Suppressor macrophage (primary cell): ENCODE data around the gene ULK4.

Source experiments
- DNase-seq, 4 experiments: peaks; one replicate each; pipeline ENCODE4 v3.0.0-alpha.2; 2020 to 2022

The ULK4 gene

GRCh38 chr3:41346698-41347270 is 615.1 kb downstream of the ULK4 start:
- DNase-seq = no peak

DNA sequence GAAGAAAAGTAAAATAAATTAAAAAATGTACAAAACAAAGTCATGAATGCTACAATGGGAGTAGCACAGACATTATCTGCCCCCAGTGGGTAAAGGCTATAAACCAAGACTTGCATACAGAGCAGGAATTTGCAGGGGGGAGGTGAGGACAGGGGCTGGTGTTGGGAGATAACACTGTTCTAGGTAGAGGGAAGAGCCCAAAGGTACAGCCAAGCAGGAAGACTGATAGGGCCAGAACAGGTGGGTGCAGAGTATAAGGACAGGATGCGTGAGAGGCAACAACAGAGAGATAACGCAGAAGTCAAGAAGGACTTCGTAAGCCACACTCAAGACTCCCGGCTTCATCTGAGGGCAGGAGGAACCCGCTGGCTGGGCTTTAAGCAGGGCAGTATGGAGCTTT is 616.1 kb downstream of the ULK4 start:
- DNase-seq = no peak

- no peak for DNase-seq
Observed at GRCh38 chr3:41339758-41340157, 622.1 kb downstream of the ULK4 start.

DNA sequence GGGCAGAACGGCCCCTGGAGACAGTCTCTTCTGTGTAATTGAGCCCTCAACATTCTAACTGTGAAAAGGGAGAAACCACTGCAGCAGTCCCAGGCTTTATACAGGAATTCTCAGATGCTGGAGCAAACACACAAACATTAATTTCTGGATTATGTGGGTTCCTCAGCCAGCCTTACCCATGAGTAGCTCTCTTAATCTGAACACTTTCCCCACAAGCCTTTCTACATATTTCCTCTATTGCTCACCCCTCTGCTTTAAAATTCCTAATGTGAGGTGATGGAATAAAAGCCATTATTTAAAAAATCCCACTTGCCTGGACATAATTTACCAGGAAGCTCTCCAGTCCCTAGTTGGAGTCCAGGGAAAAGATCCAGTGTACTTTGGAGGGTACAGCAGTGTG is 623.6 kb downstream of the ULK4 start:
- DNase-seq = no peak

GRCh38 chr3:41334426-41334825 is 627.5 kb downstream of the ULK4 start:
- DNase-seq = no peak

- no peak for DNase-seq
Observed at GRCh38 chr3:41331041-41331440, 630.9 kb downstream of the ULK4 start.

- no peak for DNase-seq
Observed at GRCh38 chr3:41330465-41330864, 631.4 kb downstream of the ULK4 start.

DNA sequence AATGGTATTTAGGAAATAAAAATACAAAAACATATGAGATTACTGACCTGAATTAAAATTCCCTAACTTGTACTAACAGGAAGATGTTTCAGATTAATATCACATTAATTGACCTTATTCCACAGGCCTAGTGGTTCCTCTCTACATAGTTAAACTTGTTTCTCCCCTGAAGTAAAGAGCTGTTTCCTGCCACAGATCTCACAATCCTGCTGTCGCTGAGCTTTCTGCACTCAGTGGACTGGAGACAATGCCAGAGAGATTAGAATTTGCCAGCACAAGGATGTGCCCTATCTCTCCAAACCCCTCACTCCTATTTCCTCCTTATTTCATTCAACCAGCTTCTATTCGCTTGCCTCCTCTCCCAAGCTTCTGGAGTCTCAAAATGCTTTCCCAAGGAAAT is 632.0 kb downstream of the ULK4 start:
- no peak for DNase-seq

DNA sequence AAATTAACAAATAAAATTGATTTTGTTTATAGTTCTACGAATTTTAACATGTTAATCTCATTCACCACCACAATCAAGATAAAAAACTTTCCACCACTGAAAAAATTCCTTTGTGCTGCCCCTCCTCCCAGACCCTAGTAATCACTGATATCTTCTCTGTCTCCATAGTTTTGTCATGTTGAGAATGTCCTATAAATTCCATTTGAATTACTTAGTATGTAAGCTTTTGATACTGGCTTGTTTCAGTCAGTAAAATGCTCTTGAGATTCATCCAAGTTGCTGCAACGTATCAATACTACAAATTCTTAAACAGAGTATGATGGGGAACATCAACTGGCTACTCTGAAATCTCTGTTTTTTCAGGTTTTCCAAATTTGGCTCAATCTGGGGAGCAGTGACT is 633.0 kb downstream of the ULK4 start:
- DNase-seq = no peak

- no peak for DNase-seq
Observed at GRCh38 chr3:41327718-41328117, 634.2 kb downstream of the ULK4 start.

DNA sequence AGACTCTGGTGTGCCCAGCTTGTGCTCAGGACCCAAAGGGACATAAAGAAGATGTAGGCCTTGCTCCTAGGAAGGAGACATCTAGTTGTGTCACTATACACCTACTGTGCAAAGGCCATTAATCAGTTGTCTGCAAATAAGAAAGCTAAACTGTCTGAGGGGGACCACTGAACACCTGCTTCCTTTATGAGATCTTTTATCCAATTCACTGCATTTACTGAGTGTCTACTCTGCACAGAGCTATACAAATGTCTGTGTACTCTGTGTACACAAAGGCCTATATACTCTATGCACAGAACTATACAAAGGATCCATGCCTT is 637.8 kb downstream of the ULK4 start:
- no peak for DNase-seq

DNA sequence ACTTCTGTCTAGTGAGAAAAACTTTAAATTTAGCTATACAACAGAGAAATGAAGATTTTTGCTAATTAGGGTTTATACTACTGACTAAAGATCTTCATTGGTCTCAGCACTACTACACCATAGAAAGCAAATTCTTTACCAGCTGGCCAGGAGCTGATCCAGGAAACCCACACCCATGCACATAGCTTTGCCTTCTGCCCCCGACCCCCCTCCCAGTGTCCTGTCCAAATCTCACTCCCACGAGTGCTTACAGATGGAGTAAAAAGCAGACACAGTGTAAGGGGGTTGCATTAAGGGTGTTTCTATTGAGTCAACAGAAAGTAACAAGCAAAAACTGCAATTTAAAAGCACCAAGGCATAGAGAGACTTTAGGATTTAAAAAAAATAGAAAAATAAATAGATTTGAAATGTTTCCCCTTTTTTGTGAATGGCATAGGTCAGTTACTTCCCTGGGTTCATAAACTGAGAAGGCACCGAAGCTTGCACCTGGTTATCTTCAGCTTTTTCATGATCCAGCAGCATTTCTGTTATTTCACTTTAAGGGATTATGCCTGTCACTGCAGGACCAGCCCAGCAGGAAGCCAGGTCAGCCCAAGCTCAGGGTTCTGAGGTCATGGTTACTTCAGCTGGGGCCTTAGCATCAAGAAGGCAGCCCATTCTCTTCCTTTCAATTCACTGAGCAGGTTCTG is 638.3 kb downstream of the ULK4 start:
- no peak for DNase-seq

GRCh38 chr3:41321642-41321980 is 640.3 kb downstream of the ULK4 start:
- no peak for DNase-seq

- no peak for DNase-seq
Observed at GRCh38 chr3:41320953-41321641, 640.8 kb downstream of the ULK4 start.

- DNase-seq = no peak
Observed at GRCh38 chr3:41318520-41318919, 643.4 kb downstream of the ULK4 start.

DNA sequence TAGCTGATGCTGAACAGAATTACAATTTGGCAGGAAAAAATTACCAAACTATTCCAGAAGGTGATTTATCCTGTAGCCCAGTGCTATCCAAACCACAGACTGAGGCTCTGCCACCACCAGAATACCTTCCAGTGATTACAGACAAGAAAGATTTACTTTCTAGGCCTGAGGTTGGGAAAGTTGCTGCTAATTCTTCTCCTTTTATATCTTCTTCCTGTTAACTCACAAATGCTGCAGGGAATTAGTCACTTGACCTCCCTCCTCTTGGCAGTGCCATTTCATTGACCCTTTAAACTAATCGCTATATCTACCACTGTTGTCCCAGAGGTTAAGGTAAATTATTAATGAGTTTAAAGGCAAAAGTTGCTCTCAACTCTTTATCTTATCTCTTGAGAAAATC is 644.2 kb downstream of the ULK4 start:
- no peak for DNase-seq

DNA sequence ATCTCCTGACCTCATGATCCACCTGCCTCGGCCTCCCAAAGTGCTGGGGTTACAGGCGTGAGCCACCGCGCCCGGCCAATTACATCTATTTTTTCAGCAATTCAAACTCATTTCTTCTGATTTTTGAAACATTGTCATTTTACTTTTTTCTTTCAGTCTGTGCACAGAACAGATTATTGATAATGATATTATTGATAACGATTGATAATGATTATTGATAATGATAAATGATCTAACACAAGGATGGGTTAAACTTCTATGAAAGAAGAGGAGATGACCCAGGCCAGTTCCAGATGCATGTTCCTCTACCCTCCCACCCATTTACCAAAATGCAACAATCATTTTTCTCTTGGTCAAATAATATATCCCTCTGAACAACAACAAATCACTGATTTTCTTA is 644.6 kb downstream of the ULK4 start:
- DNase-seq = no peak

DNA sequence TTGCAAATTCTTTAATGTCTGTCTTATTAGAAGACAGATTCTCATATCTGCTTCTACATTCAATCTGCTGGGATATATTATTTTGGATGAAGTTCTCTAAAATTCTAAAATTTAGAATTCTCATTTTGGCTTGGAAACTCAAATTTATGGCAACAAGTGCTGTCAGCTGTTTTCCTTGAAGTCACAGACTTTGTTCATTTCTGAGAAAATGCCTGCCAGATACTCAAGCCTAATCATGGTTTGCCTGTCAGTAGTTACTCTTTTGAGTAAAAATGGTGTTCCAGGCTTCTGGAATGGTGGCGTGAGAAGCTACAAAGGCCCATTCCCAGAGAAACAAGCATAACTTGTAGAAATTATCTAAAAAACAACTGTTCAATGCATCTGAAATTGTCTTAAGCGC is 646.8 kb downstream of the ULK4 start:
- DNase-seq = no peak

- no peak for DNase-seq
Observed at GRCh38 chr3:41308119-41308518, 653.8 kb downstream of the ULK4 start.

DNA sequence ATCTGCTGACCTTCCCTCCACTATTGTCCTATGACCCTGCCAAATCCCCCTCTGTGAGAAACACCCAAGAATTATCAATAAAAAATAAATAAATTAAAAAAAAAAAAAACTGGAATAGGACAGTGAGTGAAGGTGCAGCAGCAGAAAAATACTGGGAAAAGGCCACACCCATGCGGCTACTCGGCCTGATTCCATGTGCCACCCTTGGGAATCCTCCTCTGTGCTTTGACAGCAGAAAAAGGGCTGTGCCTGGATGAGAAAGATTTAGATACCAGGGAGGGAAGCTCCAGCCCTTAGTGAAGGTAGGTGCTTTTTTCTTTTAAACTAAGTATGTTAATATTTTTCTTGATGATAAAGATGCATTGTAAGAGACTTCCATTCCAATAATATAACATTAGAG is 654.8 kb downstream of the ULK4 start:
- no peak for DNase-seq

DNA sequence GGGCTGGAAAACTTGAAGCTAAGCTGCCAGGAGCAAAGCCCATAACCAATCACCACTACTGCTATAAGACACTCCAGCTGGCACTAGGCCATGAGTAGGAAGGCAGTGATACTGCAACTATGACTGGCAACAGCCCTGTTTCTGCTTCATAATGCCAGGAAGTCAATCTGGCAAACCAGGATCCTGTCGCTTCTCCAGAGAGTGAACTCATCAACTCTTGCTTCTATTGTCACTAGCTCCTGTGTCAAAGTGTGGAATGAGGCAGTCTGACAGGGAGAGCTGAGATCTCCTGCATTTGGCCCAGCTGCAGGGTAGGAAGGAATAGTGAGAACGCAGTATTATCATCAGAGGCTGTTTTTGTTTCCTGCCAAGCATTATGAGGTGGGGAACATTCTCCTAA is 657.3 kb downstream of the ULK4 start:
- DNase-seq = no peak

DNA sequence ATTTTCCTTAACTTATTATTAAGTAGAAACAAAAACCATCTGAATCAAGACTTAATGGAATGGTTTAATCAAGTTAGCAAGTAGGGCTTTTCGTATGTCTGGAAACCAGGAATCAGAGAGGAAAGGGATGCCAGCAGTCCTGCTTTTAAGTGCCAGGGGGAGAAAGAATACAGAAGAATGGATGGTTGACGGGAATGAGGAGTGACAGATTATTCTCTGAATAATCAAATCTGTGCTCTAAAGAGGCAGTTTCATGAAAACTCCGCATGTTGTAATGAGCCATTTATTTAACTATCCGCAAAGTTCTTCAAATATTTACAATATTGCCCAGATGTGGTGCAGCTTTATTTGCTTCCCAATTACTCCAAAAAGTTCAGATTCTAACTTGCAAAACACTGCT is 659.6 kb downstream of the ULK4 start:
- no peak for DNase-seq

GRCh38 chr3:41301548-41301947 is 660.4 kb downstream of the ULK4 start:
- DNase-seq = no peak

- DNase-seq = no peak
Observed at GRCh38 chr3:41299036-41299435, 662.9 kb downstream of the ULK4 start.

DNA sequence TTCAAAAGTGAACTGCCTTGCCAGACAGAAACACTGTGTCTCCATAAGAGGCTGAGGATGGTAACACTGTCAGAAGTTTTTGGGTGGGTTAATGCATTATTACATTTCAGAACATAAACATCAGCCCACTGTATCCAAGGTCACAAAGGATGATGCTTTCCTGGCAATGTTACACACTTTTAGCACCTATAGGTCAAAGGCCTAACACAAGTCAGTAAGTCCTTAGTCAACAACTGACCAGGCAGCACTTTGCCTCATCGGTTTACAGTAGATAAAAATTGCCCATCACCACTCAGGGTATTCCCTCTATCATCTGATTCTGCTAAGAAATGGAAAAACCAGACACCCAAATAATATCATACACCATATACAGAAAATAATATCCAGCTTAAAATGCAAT is 664.2 kb downstream of the ULK4 start:
- no peak for DNase-seq
